Astrocyte of the spinal cord (primary cell): ENCODE measurements around the gene SLC38A5.
"Not testable (repeated sequence)": the region's sequence is repeated elsewhere in the genome, so short reads cannot be mapped to it uniquely, and the experiment has no call there.

Experiments used
- DNase-seq: peaks from one replicate; pipeline ENCODE4 v3.0.0; 2011; ENCODE audit warnings: low read depth, low spot score
- H3K4me3 ChIP-seq: 2 replicates; pipeline ENCODE4 v1.5.1; 2011; ENCODE audit warnings: low read depth, mild to moderate bottlenecking, low read length, moderate library complexity
- in situ Hi-C: cut with HindIII; loops from 2 replicates; pipeline ENCODE4 v1.10.0; 2017; ENCODE audit warnings: low sequenced_read_pairs
- TF ChIP-seq, protein P1 (sequence below): IDR thresholded peaks from 2 replicates; pipeline ENCODE4 v1.5.1; 2012; ENCODE audit warnings: low read depth, mild to moderate bottlenecking, low read length, inconsistent platforms

SLC38A5 gene

DNA sequence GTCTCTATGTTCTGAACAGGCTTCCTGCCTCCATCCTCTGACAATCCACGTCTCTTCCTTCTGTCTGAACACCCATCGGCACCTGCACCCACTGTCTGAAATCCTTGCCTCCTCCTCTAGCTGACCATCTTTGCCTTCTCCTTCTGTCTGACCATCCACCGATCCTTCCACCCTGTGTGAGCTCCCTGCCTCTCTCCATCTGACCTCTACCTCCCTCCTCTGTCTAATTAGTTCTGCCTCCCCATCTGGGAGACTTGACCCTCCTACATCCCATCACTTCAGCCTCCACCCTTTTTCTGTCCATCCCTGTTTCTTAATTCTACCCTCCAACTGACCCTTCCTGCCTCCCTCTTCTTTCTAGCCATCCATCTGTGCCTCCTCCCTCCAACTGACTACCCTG lies 10.0 kb downstream of the SLC38A5 start:
- DNase-seq, result no peak
- TF ChIP-seq, protein P1, sequence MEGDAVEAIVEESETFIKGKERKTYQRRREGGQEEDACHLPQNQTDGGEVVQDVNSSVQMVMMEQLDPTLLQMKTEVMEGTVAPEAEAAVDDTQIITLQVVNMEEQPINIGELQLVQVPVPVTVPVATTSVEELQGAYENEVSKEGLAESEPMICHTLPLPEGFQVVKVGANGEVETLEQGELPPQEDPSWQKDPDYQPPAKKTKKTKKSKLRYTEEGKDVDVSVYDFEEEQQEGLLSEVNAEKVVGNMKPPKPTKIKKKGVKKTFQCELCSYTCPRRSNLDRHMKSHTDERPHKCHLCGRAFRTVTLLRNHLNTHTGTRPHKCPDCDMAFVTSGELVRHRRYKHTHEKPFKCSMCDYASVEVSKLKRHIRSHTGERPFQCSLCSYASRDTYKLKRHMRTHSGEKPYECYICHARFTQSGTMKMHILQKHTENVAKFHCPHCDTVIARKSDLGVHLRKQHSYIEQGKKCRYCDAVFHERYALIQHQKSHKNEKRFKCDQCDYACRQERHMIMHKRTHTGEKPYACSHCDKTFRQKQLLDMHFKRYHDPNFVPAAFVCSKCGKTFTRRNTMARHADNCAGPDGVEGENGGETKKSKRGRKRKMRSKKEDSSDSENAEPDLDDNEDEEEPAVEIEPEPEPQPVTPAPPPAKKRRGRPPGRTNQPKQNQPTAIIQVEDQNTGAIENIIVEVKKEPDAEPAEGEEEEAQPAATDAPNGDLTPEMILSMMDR, result no peak
- no peak overlapping the region for H3K4me3 ChIP-seq
- in situ Hi-C loops, result no loop called here

DNA sequence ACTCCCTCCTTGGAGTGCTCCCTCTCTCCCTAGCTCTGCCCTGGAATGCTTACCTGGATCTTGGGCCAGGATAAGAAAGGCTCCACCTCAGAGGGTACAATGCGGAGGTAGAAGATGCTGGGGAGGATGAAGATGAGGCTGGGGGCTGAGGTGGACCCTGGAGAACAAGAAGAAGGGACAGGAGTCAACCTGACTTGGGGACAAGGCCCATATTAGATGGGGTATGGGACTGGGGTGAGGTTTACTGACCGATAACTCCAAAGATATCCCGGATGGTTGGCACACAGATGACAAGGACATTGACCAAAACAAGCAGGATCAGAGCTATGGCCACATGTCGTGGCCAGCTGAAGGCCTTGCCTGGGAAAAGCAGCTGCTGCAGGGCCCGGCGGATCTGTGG lies 10.6 kb downstream of the SLC38A5 start:
- TF ChIP-seq, protein P1, result no peak
- no peak overlapping the region for H3K4me3 ChIP-seq
- in situ Hi-C loops, result no loop called here
- no peak for DNase-seq

DNA sequence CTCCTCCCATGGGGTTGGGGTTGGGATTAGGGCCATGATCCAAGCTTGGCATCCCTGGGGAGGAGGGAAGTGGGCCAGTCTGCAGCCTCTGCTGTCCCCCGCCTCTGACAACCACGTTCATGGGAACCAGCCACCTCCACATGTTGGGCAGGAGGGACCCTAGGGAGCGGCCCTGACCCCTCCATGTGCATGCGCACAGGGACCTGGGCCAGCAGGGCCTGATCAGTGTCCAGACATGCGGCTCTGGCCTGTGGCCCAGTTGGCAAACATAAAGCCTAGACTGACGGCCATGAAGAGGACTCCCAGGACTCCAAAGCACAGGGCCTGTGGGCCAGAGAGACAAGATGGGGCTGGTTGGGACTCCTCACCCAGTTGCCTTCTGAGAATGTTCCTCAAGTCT lies 11.3 kb downstream of the SLC38A5 start:
- in situ Hi-C loops, result no loop called here

DNA sequence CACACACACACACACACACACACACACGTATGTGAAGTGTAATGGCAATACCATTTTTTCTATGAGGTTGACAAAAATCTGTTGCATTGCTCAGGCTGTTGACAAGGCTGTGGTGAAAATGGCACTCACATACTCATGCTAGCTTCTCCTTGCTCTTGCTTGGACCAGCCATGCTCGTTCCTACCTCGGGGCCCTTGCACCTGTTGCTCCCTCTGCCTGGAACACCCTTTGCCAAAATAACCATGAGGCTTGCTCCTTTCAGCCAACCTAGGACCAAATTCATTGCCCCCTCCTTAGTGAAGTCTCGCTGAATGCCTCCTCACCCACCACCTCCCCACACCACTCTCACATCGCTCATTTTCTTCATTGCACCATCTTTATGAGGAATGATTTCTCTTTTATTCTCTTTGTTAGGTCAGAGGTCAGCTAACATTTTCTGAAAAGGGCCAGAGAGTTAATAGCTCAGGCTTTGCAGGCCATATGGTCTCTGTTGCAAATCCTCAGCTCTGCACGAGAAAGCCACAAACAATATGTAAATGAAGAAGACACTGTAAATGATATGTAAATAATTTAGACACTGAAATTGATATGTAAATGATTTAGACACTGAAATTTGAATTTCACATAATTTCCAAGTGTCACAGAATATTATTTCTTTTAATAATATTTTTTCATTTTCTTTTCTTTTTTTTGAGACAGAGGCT lies 13.3 kb downstream of the SLC38A5 start:
- TF ChIP-seq, protein P1, result no peak
- DNase-seq, result no peak

More for the DNA sequence above, 11.3 kb downstream of the SLC38A5 start:
- TF ChIP-seq, protein P1, result no peak
- H3K4me3 ChIP-seq, result no peak overlapping the region
- no peak for DNase-seq

DNA sequence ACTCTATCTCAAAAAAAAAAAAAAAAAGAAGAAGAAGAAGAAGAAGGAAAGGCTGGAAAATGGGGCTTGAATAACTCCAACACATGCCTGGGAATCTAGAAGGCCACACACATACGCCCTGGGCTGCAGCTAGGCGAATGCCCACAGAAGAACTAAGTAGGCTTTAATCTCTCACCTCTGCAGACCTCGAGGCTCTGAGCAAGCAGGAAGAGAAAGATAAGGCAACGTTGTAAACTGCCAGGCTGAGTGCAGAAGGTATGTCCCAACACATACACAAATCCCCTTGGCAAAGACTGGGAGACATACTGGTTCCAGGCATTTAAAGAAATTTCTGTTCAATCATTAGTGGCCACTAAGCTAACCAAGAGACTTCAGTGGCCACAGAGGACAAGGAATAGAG lies 18.4 kb downstream of the SLC38A5 start:
- no peak overlapping the region for H3K4me3 ChIP-seq
- TF ChIP-seq, protein P1, result no peak
- in situ Hi-C loops, result no loop called here
- DNase-seq, result no peak

More for the DNA sequence above, 13.3 kb downstream of the SLC38A5 start:
- H3K4me3 ChIP-seq, result no peak overlapping the region
- in situ Hi-C loops, result no loop called here

DNA sequence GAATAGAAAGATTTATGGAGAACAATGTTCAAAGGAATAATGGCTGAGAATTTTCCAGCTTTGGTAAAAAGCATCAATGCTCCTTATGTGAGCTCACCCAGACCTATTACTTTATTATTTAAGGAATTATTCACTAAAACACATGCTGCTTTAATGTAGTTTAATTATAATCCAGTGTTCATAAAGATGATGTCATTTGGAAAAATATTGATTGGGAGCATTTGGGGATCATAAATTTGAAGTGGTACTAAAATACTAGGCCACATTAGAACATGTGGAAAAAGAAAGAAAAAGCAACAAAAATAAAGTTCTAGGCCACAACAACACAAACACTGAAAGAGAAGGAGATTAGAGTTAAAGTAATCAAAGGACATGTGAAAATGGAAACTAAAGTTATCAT lies 20.0 kb downstream of the SLC38A5 start:
- H3K4me3 ChIP-seq, result no peak overlapping the region
- in situ Hi-C loops, result no loop called here
- no peak for DNase-seq
- TF ChIP-seq, protein P1, result no peak

DNA sequence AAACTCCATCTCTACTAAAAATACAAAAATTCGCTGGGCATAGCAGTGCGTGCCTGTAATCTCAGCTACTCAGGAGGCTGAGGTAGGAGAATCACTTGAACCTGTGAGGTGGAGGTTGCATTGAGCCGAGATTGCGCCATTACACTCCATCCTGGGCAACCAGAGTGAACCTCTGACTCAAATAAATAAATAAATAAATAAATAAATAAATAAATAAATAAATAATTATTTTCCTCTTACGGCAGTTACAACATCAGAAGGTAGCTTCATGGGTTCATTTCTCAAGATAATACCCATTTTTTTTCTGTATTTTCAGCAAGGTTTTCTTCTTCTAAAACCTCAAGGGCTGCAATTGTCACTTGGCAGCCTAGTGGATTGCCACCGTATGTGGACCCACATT lies 22.9 kb downstream of the SLC38A5 start:
- H3K4me3 ChIP-seq, DNase-seq, in situ Hi-C loops: not testable (repeated sequence)

DNA sequence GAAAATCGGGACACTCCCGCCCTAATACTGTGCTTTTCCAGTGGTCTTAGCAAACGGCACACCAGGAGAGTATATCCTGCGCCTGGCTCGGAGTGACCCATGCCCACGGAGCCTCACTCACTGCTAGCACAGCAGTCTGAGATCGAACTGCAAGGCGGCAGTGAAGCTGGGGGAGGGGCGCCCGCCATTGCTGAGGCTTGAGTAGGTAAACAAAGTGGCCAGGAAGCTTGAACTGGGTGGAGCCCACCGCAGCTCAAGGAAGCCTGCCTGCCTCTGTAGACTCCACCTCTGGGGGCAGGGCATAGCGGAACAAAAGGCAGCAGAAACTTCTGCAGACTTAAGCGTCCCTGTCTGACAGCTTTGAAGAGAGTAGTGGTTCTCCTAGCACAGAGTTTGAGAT lies 36.3 kb downstream of the SLC38A5 start:
- in situ Hi-C loops, H3K4me3 ChIP-seq, DNase-seq: not testable (repeated sequence)

DNA sequence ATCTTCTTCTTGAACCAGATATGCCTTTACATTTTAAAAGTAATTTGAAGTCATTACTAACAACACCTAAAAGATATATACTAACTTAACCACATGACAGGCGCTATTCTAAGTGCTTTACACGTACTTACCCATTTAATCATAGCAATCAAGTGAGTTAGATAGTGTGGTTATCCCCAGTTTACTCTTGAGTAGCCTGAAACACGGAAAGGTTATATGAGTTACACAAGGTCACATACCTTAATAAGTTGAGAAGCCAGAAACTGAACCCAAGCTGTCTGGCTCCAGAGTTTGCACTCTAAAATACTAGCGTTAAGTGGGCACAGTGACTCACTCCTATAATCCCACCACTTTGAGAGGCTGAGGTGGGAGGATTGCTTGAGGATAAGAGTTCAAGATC lies 39.9 kb downstream of the SLC38A5 start:
- DNase-seq, H3K4me3 ChIP-seq, in situ Hi-C loops: not testable (repeated sequence)

DNA sequence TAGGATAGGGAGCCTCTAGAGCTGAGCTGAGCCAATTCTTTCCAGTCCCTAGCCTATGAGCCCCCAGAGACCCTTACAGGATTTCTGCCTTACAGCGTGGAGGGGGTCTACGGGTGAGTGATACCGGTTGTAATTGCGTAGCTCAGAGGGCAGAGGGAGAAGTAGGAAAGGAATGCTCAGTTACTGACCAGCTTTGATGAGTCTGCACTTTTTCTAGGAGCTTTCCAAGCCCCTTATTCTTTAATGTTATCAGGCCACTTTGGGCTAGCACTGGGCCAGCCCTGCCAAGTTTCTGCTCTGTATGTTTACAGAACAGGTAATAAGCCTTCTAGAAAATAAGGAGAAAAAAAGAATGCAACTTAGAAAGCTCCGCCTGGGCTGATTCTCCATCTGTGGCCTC lies 40.5 kb downstream of the SLC38A5 start:
- DNase-seq, H3K4me3 ChIP-seq, in situ Hi-C loops: not testable (repeated sequence)
